Endodermal cell (in vitro differentiated cells): ENCODE results near the gene GGA3. TPM values are rescaled to one million over a fixed set of nuclear protein-coding genes. Genes with fewer than 3 reads are reported as not detected.
A peak's percentile ranks its signal among the peaks of the same experiment; 100 is the strongest.

ENCODE experiments used
- DNase-seq: peaks from one replicate; pipeline ENCODE4 v3.0.0-alpha.2; 2017
- H3K27ac ChIP-seq: 2 replicates; pipeline ENCODE4 v1.5.1; 2013; ENCODE audit warnings: mild to moderate bottlenecking, low read depth, low read length, moderate library complexity
- H3K27me3 ChIP-seq: 2 replicates; pipeline ENCODE4 v1.6.1; 2013; ENCODE audit warnings: mild to moderate bottlenecking, low read length, moderate library complexity; ENCODE audit not compliant: insufficient read depth, control insufficient read depth, poor library complexity, severe bottlenecking
- H3K36me3 ChIP-seq: 2 replicates; pipeline ENCODE4 v1.7.0; 2013; ENCODE audit warnings: mild to moderate bottlenecking, low read length, moderate library complexity; ENCODE audit not compliant: control insufficient read depth, insufficient read depth
- H3K4me1 ChIP-seq: one replicate; pipeline ENCODE4 v1.7.0; 2013; ENCODE audit warnings: low read length; ENCODE audit not compliant: control insufficient read depth, insufficient read depth
- H3K4me3 ChIP-seq: 2 replicates; pipeline ENCODE4 v1.5.1; 2013; ENCODE audit warnings: mild to moderate bottlenecking, low read length, moderate library complexity
- H3K9ac ChIP-seq: 2 replicates; pipeline ENCODE4 v1.6.1; 2013; ENCODE audit warnings: mild to moderate bottlenecking, low read length, moderate library complexity; ENCODE audit not compliant: poor library complexity, severe bottlenecking; ENCODE audit errors: extremely low read depth
- H3K9me3 ChIP-seq: 2 replicates; pipeline ENCODE4 v1.6.1; 2013; ENCODE audit warnings: mild to moderate bottlenecking, low read length, moderate library complexity; ENCODE audit not compliant: control insufficient read depth
- H3K27ac Mint-ChIP-seq: 2 replicates; pipeline ENCODE4 v1.8.0; 2020; ENCODE audit warnings: mixed read lengths
- H3K27me3 Mint-ChIP-seq: 2 replicates; pipeline ENCODE4 v1.8.0; 2021; ENCODE audit warnings: mild to moderate bottlenecking, mixed read lengths; ENCODE audit not compliant: insufficient read depth
- H3K36me3 Mint-ChIP-seq: 2 replicates; pipeline ENCODE4 v1.8.0; 2020; ENCODE audit warnings: low read depth, mixed read lengths
- H3K4me1 Mint-ChIP-seq: 2 replicates; pipeline ENCODE4 v1.8.0; 2020; ENCODE audit warnings: mixed read lengths
- H3K4me3 Mint-ChIP-seq: 2 replicates; pipeline ENCODE4 v1.8.0; 2020; ENCODE audit warnings: mild to moderate bottlenecking, moderate library complexity, mixed read lengths
- H3K9me3 Mint-ChIP-seq: 2 replicates; pipeline ENCODE4 v1.8.0; 2020; ENCODE audit warnings: mild to moderate bottlenecking, mixed read lengths
- CTCF ChIP-seq: fragments of 200-600 bp; sonication (generic); conservative IDR thresholded peaks from 2 replicates; pipeline ENCODE4 v1.5.0; 2021; ENCODE audit warnings: antibody characterized with exemption, mild to moderate bottlenecking
- WGBS, 2 experiments: methylation state at CpG; one replicate each; pipeline versions ENCODE4 v1.1.5 to v1.1.7; 2013; ENCODE audit warnings: missing lambda C conversion rate in 2 of 2, mixed read lengths in 1 of 2; ENCODE audit not compliant: insufficient coverage in 1 of 2, insufficient read length in 1 of 2; 5-methylcytosine and 5-hydroxymethylcytosine counted together
- total RNA-seq, 2 donors: library from RNA; stranded (reverse); fragmentation: NEBNext Ultra II Directional in 1 of 2; extraction: Animal tissue kit (Norgen Biotek cat#: 25700) in 1 of 2; gene quantifications; 2 replicates in 1 of 2; 3 replicates in 1 of 2; pipeline ENCODE4 v1.2.1, GENCODE V29; 2021

Gene GGA3
- total RNA-seq, 2 donors from 2014 or later = 64.9 to 73.2 TPM

DNA sequence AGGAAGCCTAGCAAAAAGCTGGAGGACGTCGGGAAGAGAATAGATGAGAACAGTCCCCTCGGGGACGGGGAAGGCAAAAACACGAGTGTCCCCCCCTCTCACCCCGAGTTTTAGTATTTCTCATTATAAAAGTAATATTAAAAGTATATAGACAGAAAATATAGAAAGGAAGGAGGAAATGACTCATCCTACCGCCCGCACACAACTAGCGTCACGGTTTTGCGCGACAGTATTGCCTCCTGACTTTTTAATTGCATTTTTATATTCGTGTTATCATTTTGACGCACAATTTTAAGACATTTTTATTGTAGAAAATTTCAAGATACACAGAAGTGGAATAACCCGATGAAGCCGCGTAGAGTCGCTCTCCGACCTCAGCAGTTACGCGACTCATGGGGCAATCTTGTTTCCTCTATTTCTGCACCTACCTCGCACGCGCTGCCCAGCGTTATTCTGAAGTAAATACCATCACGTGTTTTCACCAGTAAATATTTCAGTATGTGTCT lies 28.5 kb upstream of the GGA3 start:
- Histone ChIP-seq H3K27me3 (no peaks in the 10 kb centered on the region), H3K9me3 (no peaks in the 10 kb centered on the region), H3K4me1 (no peaks in the 10 kb centered on the region), H3K27ac (no peak overlapping the region), H3K4me3 (peak overlapping the region; percentile 92), H3K36me3 (peaks cover 6% of the 10 kb centered on the region), H3K9ac (no peak overlapping the region)
- H3K9me3 Mint-ChIP-seq = no peaks in the 10 kb centered on the region
- no peak for DNase-seq
- H3K27me3 Mint-ChIP-seq = peaks cover 1% of the 10 kb centered on the region
- no peaks in the 10 kb centered on the region for H3K4me1 Mint-ChIP-seq
- H3K27ac Mint-ChIP-seq = peak overlapping the region; percentile 90
- TF ChIP-seq CTCF = peak; percentile 20
- peaks cover 4% of the 10 kb centered on the region for H3K36me3 Mint-ChIP-seq
- peak overlapping the region; percentile 83 for H3K4me3 Mint-ChIP-seq
- 69 to 88% methylated on average over 20 to 25 of the region's 26 CpGs for WGBS, 2 experiments

DNA sequence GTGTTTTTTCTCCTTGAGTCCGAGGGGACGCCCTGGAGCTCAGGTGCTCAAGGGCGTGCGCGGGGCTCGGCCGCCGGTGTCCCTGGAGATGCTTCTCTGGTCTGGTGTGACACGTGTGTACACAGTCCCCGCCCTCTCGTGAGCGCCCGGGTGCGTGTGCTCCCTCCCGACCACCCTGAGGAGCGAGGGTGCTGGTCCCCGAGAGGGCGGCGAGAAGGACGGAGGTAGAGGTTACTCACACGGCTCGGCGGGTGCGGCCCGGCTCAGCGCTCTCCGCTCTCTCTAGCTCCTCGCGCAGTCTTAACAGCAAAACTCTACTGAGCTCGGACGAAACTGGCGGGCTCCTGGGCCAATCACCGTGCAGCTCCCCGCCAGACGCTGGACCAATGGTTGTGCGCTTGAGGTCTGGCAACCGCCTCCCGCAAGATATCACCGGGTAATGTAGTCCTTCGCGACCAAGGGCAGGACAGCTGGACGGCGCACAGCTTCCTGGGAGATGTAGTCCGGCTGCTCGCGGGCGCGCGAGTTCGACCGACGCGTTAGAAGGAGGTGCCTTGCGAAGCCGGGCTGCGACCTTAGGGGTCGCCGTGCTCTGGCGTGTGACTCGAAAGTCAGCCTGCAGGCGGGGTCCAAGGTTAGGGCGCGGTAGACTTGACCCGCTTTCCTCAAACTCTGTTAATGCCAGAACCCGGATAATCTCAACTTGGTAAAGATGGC lies 27.9 kb upstream of the GGA3 start, which contains the start of gene SLC25A19:
SLC25A19 (minus strand) TSS at position 319 of the 717 bp plus-strand sequence. CDS start 2,669 bp downstream, outside the sequence.
- Histone ChIP-seq H3K36me3 (peaks cover 6% of the 10 kb centered on the region), H3K27me3 (no peaks in the 10 kb centered on the region), H3K27ac (no peak within 1 kb of the TSS), H3K9ac (peak within 1 kb of the TSS; percentile 36), H3K9me3 (no peaks in the 10 kb centered on the region), H3K4me1 (no peaks in the 10 kb centered on the region), H3K4me3 (peak within 1 kb of the TSS; percentile 92)
- no peaks in the 10 kb centered on the region for H3K9me3 Mint-ChIP-seq
- H3K27me3 Mint-ChIP-seq = peaks cover 1% of the 10 kb centered on the region
- 0 to 1% methylated on average over 49 to 65 of the region's 65 CpGs for WGBS, 2 experiments
- TF ChIP-seq CTCF = peak; percentile 68
- peak within 1 kb of the TSS; percentile 90 for H3K27ac Mint-ChIP-seq
- DNase-seq = peak; percentile 100
- H3K36me3 Mint-ChIP-seq = peaks cover 5% of the 10 kb centered on the region
- no peaks in the 10 kb centered on the region for H3K4me1 Mint-ChIP-seq
- peak within 1 kb of the TSS; percentile 83 for H3K4me3 Mint-ChIP-seq

DNA sequence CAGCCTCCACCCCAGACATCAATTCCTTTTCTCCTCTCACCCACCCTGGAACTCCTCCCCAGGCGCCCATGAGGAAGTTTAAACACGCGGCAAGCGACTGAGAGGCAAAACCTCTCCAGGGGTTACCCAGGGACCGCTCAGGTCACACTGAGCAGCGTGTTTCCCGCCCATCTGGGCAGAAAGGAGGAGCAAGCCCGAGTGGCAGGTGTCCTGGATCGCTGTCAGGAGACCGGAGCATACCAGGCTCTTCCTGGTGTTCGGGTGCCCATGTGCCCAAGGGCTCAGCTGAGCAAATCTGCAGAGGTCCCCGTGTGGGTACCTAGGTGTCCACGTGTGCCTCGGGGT lies 27.3 kb upstream of the GGA3 start:
- Mint-ChIP-seq H3K9me3 (no peaks in the 10 kb centered on the region), H3K27ac (peak overlapping the region; percentile 90), H3K27me3 (peaks cover 1% of the 10 kb centered on the region), H3K4me1 (no peaks in the 10 kb centered on the region), H3K4me3 (peak overlapping the region; percentile 83), H3K36me3 (peaks cover 6% of the 10 kb centered on the region)
- Histone ChIP-seq H3K4me1 (no peaks in the 10 kb centered on the region), H3K4me3 (peak overlapping the region; percentile 92), H3K9ac (peak overlapping the region; percentile 36), H3K9me3 (no peaks in the 10 kb centered on the region), H3K27me3 (no peaks in the 10 kb centered on the region), H3K36me3 (peaks cover 6% of the 10 kb centered on the region), H3K27ac (no peak overlapping the region)
- peak; percentile 88 for DNase-seq
- no peak for TF ChIP-seq CTCF
- 1 to 3% methylated on average over 11 to 14 of the region's 14 CpGs for WGBS, 2 experiments
